Measurements from ENCODE around the gene ZC3H4. TPM values are rescaled to one million over a fixed set of nuclear protein-coding genes. Genes with fewer than 3 reads are reported as not detected.

ZC3H4 gene
- polyA plus RNA-seq, 1 donor = 27.4 TPM

DNA sequence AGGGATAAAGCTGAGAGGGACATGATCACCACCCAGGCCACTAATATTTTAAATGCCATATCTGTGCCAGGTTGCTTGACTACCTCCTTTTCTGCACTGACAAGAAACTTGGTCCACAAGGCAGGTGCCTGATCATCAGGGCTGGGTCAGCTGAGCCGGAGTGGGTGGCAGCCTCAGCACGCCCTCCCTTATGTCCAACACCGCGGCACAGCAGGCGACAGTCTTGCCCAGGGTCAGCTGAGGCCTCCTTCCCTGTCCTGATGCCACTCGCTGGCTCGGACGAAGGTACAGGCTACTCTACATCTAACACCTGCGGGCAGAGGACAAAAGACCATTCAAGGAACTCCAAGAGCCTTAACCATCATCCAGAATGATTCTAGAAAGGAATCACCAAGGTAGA, 16.9 kb downstream of the ZC3H4 start:
- DNase-seq = no peak
- no CpG with 5 or more reads among the region's 9 CpGs for WGBS (ENCODE audit: insufficient coverage, low lambda C conversion rate)
- H3K36me3 ChIP-seq (ENCODE audit: control insufficient read depth, insufficient read depth, low read length) = peaks cover 22% of the 10 kb centered on the region
- peaks cover 71% of the 10 kb centered on the region for H3K4me1 ChIP-seq (ENCODE audit: control insufficient read depth, insufficient read depth, low read length)
- no peaks in the 10 kb centered on the region for H3K9me3 ChIP-seq (ENCODE audit: control insufficient read depth, low read depth, low read length)
- peak overlapping the region; percentile 97 for H3K27ac ChIP-seq (ENCODE audit: low read length)
- H3K4me3 ChIP-seq (ENCODE audit: low read length) = peak overlapping the region; percentile 3
- H3K27me3 ChIP-seq (ENCODE audit: control insufficient read depth, insufficient read depth, low read length) = no peaks in the 10 kb centered on the region

GRCh38 chr19:47096100-47096704, 17.4 kb downstream of the ZC3H4 start:
- H3K36me3 ChIP-seq (ENCODE audit: control insufficient read depth, insufficient read depth, low read length) = peaks cover 24% of the 10 kb centered on the region
- peak overlapping the region; percentile 3 for H3K4me3 ChIP-seq (ENCODE audit: low read length)
- DNase-seq = peak; percentile 98 to 99
- peaks cover 71% of the 10 kb centered on the region for H3K4me1 ChIP-seq (ENCODE audit: control insufficient read depth, insufficient read depth, low read length)
- no peaks in the 10 kb centered on the region for H3K27me3 ChIP-seq (ENCODE audit: control insufficient read depth, insufficient read depth, low read length)
- no peaks in the 10 kb centered on the region for H3K9me3 ChIP-seq (ENCODE audit: control insufficient read depth, low read depth, low read length)
- peak overlapping the region; percentile 97 for H3K27ac ChIP-seq (ENCODE audit: low read length)
- no CpG with 5 or more reads among the region's 12 CpGs for WGBS (ENCODE audit: insufficient coverage, low lambda C conversion rate)

GRCh38 chr19:47095476-47096099, 18.0 kb downstream of the ZC3H4 start:
- Histone ChIP-seq H3K4me1 (ENCODE audit: control insufficient read depth, insufficient read depth, low read length) (peaks cover 71% of the 10 kb centered on the region), H3K4me3 (ENCODE audit: low read length) (no peak overlapping the region), H3K27me3 (ENCODE audit: control insufficient read depth, insufficient read depth, low read length) (no peaks in the 10 kb centered on the region), H3K36me3 (ENCODE audit: control insufficient read depth, insufficient read depth, low read length) (peaks cover 30% of the 10 kb centered on the region), H3K27ac (ENCODE audit: low read length) (peak overlapping the region; percentile 97), H3K9me3 (ENCODE audit: control insufficient read depth, low read depth, low read length) (no peaks in the 10 kb centered on the region)
- no peak for DNase-seq
- WGBS (ENCODE audit: insufficient coverage, low lambda C conversion rate) = no CpG with 5 or more reads among the region's 9 CpGs

DNA sequence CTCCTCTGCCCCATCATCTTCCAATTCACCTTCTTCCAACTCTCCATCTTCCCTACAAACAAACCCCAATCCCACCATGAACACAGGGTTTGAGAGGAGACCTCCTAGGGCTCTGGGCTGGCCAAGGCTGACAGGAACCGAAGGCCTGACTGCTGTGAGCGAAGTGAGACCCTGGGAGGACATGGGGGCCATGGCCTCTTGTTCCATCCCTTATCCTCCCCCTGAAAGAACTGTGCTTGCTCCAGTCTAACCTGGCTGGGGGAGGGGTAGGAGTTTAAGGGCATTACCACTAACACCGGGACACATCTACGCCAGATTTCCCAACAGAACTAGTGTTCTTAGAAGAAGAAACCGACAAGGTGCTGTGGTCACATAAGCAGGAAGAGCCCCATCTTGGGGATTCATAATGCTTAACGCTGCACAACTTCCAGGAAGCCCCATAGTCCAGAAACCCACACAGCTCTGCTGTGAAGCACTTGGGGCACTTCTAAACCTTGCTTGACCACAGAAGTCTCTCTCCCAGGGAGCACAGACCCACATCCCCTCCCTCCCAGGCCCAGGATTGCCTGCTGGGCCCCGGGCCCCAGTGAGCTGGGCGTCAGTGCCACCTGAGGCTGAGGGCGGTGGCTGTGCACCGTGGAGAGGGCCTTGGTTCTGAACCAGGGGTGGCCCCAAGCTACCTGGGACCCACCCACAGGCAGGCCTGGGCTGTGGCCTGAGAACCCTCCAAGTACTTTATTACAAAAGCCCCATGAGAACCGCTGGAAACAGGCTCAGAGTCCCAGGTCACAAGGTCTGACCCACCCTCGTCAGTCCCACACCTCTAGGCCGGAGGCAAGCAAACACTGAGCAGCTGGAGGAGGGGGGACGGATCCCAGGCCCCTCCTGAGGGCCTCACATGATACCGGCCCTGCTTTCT, 18.8 kb downstream of the ZC3H4 start:
- no peaks in the 10 kb centered on the region for H3K27me3 ChIP-seq (ENCODE audit: control insufficient read depth, insufficient read depth, low read length)
- H3K9me3 ChIP-seq (ENCODE audit: control insufficient read depth, low read depth, low read length) = no peaks in the 10 kb centered on the region
- H3K36me3 ChIP-seq (ENCODE audit: control insufficient read depth, insufficient read depth, low read length) = peaks cover 38% of the 10 kb centered on the region
- no CpG with 5 or more reads among the region's 15 CpGs for WGBS (ENCODE audit: insufficient coverage, low lambda C conversion rate)
- peak overlapping the region; percentile 97 for H3K27ac ChIP-seq (ENCODE audit: low read length)
- H3K4me1 ChIP-seq (ENCODE audit: control insufficient read depth, insufficient read depth, low read length) = peaks cover 70% of the 10 kb centered on the region
- H3K4me3 ChIP-seq (ENCODE audit: low read length) = no peak overlapping the region
- DNase-seq = peak; percentile 93 to 97

DNA sequence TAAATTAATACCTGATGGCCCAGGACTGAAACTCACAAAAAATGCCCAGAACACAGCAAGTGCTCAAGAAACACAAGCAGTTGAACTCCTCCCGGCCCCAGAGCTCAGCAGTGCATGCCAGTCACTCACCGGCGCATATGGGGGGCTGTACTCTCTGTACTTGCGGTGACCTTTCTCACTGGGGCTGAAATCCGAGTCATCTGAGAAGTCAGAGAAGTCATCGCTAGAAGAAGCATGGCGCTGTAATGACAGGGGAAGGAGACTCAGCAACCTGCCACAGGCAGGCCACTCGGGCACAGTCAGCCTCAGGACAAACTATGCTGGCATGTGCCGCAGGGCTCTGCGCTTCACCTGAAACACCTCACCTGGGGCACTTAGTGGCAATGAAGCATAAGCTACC, 19.7 kb downstream of the ZC3H4 start:
- Histone ChIP-seq H3K4me3 (ENCODE audit: low read length) (no peak overlapping the region), H3K4me1 (ENCODE audit: control insufficient read depth, insufficient read depth, low read length) (peaks cover 68% of the 10 kb centered on the region), H3K36me3 (ENCODE audit: control insufficient read depth, insufficient read depth, low read length) (peaks cover 46% of the 10 kb centered on the region), H3K9me3 (ENCODE audit: control insufficient read depth, low read depth, low read length) (no peaks in the 10 kb centered on the region), H3K27me3 (ENCODE audit: control insufficient read depth, insufficient read depth, low read length) (no peaks in the 10 kb centered on the region), H3K27ac (ENCODE audit: low read length) (peak overlapping the region; percentile 97)
- 100% methylated on average over 2 of the region's 10 CpGs for WGBS (ENCODE audit: insufficient coverage, low lambda C conversion rate)
- no peak for DNase-seq

DNA sequence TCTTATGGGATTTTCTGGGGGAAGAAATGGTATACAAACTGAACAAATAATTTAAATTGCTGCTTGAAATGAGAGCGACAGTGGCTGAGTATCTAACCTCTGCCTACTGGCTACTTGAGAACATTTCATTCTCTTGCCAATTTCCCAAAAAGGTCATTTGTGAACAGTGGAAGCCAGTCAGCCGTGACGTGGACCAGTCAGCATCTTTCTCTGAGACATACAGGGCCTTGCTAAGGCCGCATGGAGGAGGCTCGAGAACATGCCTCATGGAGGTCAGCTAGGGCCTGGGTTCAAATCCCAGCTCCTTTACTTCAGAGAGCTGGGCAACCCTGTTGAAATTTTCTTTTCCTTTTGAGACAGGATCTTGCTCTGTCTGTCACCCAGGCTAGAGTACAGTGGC, 20.3 kb downstream of the ZC3H4 start:
- WGBS (ENCODE audit: insufficient coverage, low lambda C conversion rate) = no CpG with 5 or more reads among the region's 5 CpGs
- Histone ChIP-seq H3K4me1 (ENCODE audit: control insufficient read depth, insufficient read depth, low read length) (peaks cover 62% of the 10 kb centered on the region), H3K9me3 (ENCODE audit: control insufficient read depth, low read depth, low read length) (no peaks in the 10 kb centered on the region), H3K27ac (ENCODE audit: low read length) (peak overlapping the region; percentile 97), H3K27me3 (ENCODE audit: control insufficient read depth, insufficient read depth, low read length) (no peaks in the 10 kb centered on the region), H3K36me3 (ENCODE audit: control insufficient read depth, insufficient read depth, low read length) (peaks cover 51% of the 10 kb centered on the region), H3K4me3 (ENCODE audit: low read length) (no peak overlapping the region)
- DNase-seq = no peak

- Histone ChIP-seq H3K27ac (ENCODE audit: low read length) (peak overlapping the region; percentile 73), H3K36me3 (ENCODE audit: control insufficient read depth, insufficient read depth, low read length) (peaks cover 76% of the 10 kb centered on the region), H3K27me3 (ENCODE audit: control insufficient read depth, insufficient read depth, low read length) (no peaks in the 10 kb centered on the region), H3K9me3 (ENCODE audit: control insufficient read depth, low read depth, low read length) (no peaks in the 10 kb centered on the region), H3K4me1 (ENCODE audit: control insufficient read depth, insufficient read depth, low read length) (peaks cover 30% of the 10 kb centered on the region), H3K4me3 (ENCODE audit: low read length) (no peak overlapping the region)
- DNase-seq = no peak
- WGBS (ENCODE audit: insufficient coverage, low lambda C conversion rate) = no CpG with 5 or more reads among the region's 21 CpGs
These were observed 23.7 kb downstream of the ZC3H4 start for GRCh38 chr19:47089767-47090350.

DNA sequence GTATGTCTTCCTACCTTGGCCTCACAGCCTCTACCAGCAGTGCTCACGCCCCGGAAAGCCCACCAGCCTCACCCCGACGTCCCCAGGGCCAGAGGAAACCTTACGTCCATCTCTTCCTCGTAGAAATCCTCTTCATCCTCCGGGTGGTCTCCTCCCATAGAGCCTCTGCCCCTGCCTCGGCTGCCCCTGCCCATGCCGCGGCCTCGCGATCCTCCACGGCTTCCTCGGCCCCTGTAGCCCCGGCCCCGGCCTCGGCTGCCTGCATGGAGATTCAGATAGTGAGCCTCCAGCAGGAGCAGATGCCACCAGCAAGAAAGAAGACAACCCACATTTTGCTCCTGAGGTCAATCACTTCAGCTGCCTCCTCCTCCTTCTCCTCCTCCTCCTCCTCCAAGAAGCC, 27.3 kb downstream of the ZC3H4 start:
- H3K9me3 ChIP-seq (ENCODE audit: control insufficient read depth, low read depth, low read length) = no peaks in the 10 kb centered on the region
- DNase-seq = no peak
- WGBS (ENCODE audit: insufficient coverage, low lambda C conversion rate) = no CpG with 5 or more reads among the region's 17 CpGs
- H3K4me3 ChIP-seq (ENCODE audit: low read length) = no peak overlapping the region
- no peaks in the 10 kb centered on the region for H3K27me3 ChIP-seq (ENCODE audit: control insufficient read depth, insufficient read depth, low read length)
- H3K36me3 ChIP-seq (ENCODE audit: control insufficient read depth, insufficient read depth, low read length) = peaks cover 87% of the 10 kb centered on the region
- peaks cover 12% of the 10 kb centered on the region for H3K4me1 ChIP-seq (ENCODE audit: control insufficient read depth, insufficient read depth, low read length)
- H3K27ac ChIP-seq (ENCODE audit: low read length) = no peak overlapping the region

DNA sequence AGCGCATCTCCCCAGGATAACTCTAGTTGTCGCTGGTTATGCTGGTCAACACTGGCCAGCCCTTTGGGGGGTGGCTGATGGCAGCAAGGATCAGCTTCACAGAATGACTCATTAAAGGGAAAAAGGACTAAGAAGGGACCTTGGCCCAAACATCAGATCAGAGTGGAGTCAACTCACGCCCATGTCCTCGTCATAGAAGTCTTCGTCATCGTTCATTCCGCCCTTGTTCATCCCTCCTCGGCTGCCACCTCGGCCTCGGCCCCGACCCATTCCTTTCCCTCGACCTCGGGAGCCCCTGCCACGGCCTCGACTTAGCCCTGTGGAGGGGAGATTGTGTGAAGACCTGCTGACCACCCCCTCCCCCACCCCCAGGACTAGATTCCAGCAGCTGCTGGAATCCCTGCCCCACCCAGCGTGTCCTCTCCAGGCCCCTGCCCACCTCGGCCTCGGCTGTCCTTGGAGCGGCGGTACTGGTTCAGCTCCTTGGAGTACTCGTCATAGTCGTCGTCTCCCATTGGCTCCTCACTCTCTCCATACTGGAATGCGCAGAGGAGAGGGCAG, 28.6 kb downstream of the ZC3H4 start:
- H3K4me1 ChIP-seq (ENCODE audit: control insufficient read depth, insufficient read depth, low read length) = peaks cover 9% of the 10 kb centered on the region
- no peak for DNase-seq
- peaks cover 87% of the 10 kb centered on the region for H3K36me3 ChIP-seq (ENCODE audit: control insufficient read depth, insufficient read depth, low read length)
- no CpG with 5 or more reads among the region's 24 CpGs for WGBS (ENCODE audit: insufficient coverage, low lambda C conversion rate)
- no peak overlapping the region for H3K27ac ChIP-seq (ENCODE audit: low read length)
- no peaks in the 10 kb centered on the region for H3K27me3 ChIP-seq (ENCODE audit: control insufficient read depth, insufficient read depth, low read length)
- no peaks in the 10 kb centered on the region for H3K9me3 ChIP-seq (ENCODE audit: control insufficient read depth, low read depth, low read length)
- H3K4me3 ChIP-seq (ENCODE audit: low read length) = no peak overlapping the region

DNA sequence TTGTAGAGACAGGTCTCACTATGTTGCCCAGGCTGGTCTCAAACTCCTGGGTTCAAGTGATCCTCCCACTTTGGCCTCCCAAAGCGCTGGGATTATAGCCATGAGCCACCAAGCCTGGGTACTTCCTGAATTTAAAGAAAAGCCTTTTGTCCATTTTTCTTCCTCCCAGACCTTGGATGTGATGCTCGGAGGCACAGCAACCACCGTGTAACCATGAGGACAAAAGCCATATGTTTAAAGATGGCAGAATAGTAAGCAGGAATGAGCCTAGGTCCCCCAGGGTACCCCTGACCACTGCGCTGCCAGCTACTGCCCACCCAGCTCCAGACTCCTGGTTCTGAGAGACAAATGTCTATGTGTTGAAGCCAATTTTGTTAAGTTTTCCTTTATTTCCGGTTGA, 31.1 kb downstream of the ZC3H4 start:
- peaks cover 90% of the 10 kb centered on the region for H3K36me3 ChIP-seq (ENCODE audit: control insufficient read depth, insufficient read depth, low read length)
- H3K27ac ChIP-seq (ENCODE audit: low read length) = no peak overlapping the region
- no peaks in the 10 kb centered on the region for H3K9me3 ChIP-seq (ENCODE audit: control insufficient read depth, low read depth, low read length)
- no peak for DNase-seq
- peaks cover 2% of the 10 kb centered on the region for H3K4me1 ChIP-seq (ENCODE audit: control insufficient read depth, insufficient read depth, low read length)
- 100% methylated on average over 1 of the region's 5 CpGs for whole genome bisulfite sequencing (ENCODE audit: insufficient coverage, low lambda C conversion rate)
- no peak overlapping the region for H3K4me3 ChIP-seq (ENCODE audit: low read length)
- no peaks in the 10 kb centered on the region for H3K27me3 ChIP-seq (ENCODE audit: control insufficient read depth, insufficient read depth, low read length)
